UCSD-AML1 (cell line): ENCODE measurements around the gene ANKIB1.
"Not testable (repeated sequence)": the region's sequence is repeated elsewhere in the genome, so short reads cannot be mapped to it uniquely, and the experiment has no call there.

ENCODE experiments used
- DNase-seq: peaks from one replicate; lab custom pipeline; 2025; ENCODE audit not compliant: unreplicated experiment; lab: John Stamatoyannopoulos, UW

The ANKIB1 gene

GRCh38 chr7:92325858-92326257 lies 80.1 kb downstream of the ANKIB1 start:
- DNase-seq, result no peak

- no peak for DNase-seq
Measured at GRCh38 chr7:92330835-92331438, 85.2 kb downstream of the ANKIB1 start.

GRCh38 chr7:92331508-92331907 lies 85.7 kb downstream of the ANKIB1 start:
- no peak for DNase-seq

GRCh38 chr7:92332782-92333181 lies 87.0 kb downstream of the ANKIB1 start:
- DNase-seq, result no peak

GRCh38 chr7:92333866-92334265 lies 88.1 kb downstream of the ANKIB1 start:
- DNase-seq, result no peak

- DNase-seq, result no peak
Measured at GRCh38 chr7:92335574-92335973, 89.8 kb downstream of the ANKIB1 start.

GRCh38 chr7:92336662-92337340 lies 91.0 kb downstream of the ANKIB1 start:
- DNase-seq, result no peak

- no peak for DNase-seq
Measured at GRCh38 chr7:92340016-92340415, 94.2 kb downstream of the ANKIB1 start.

- DNase-seq, result no peak
Measured at GRCh38 chr7:92343714-92344113, 97.9 kb downstream of the ANKIB1 start.

GRCh38 chr7:92352009-92352408 lies 106.2 kb downstream of the ANKIB1 start:
- DNase-seq, result no peak

- no peak for DNase-seq
Measured at GRCh38 chr7:92354214-92354613, 108.4 kb downstream of the ANKIB1 start.

GRCh38 chr7:92356406-92356805 lies 110.6 kb downstream of the ANKIB1 start:
- no peak for DNase-seq

GRCh38 chr7:92357260-92357659 lies 111.5 kb downstream of the ANKIB1 start:
- no peak for DNase-seq

- DNase-seq, result not testable (repeated sequence)
Measured at GRCh38 chr7:92359179-92359578, 113.4 kb downstream of the ANKIB1 start.

- no peak for DNase-seq
Measured at GRCh38 chr7:92359801-92360200, 114.0 kb downstream of the ANKIB1 start.

- DNase-seq, result no peak
Measured at GRCh38 chr7:92360387-92360786, 114.6 kb downstream of the ANKIB1 start.

- DNase-seq, result no peak
Measured at GRCh38 chr7:92362131-92362530, 116.4 kb downstream of the ANKIB1 start.

GRCh38 chr7:92366730-92367129 lies 121.0 kb downstream of the ANKIB1 start:
- no peak for DNase-seq

- no peak for DNase-seq
Measured at GRCh38 chr7:92368741-92369140, 123.0 kb downstream of the ANKIB1 start.

- DNase-seq, result no peak
Measured at GRCh38 chr7:92375013-92375412, 129.2 kb downstream of the ANKIB1 start.

- no peak for DNase-seq
Measured at GRCh38 chr7:92391071-92391470, 145.3 kb downstream of the ANKIB1 start.

- DNase-seq, result no peak
Measured at GRCh38 chr7:92397542-92397941, 151.8 kb downstream of the ANKIB1 start.

- no peak for DNase-seq
Measured at GRCh38 chr7:92400013-92400412, 154.2 kb downstream of the ANKIB1 start.
